ENCODE results near the gene UBE2Z.
A peak's percentile ranks its signal among the peaks of the same experiment; 100 is the strongest.

The UBE2Z gene

GRCh38 chr17:48908047-48908843 is at the start of gene UBE2Z:
TSS of gene UBE2Z (plus strand) at chr17:48908407. CDS start at chr17:48908504, 97 bp downstream.
- peak within 1 kb of the TSS; percentile 65 for H3K4me3 ChIP-seq (ENCODE audit: low read length)
- H3K27me3 ChIP-seq (replicated peaks; ENCODE audit: insufficient read depth, low read length) = no peaks in the 10 kb centered on the region
- H3F3A ChIP-seq (ENCODE audit: insufficient read depth, low read length) = peaks cover 6% of the 10 kb centered on the region; the same call in 1 of the 2 replicates
- H3K9ac ChIP-seq (ENCODE audit: low read length) = peak within 1 kb of the TSS; percentile 81
- H3K9me2 ChIP-seq (replicated peaks; ENCODE audit: insufficient read depth, low read length) = no peaks in the 10 kb centered on the region
- H2AFZ ChIP-seq (ENCODE audit: low read length) = peak within 1 kb of the TSS; percentile 77
- H3K79me2 ChIP-seq (ENCODE audit: low read length) = peaks cover 47% of the 10 kb centered on the region
- no peaks in the 10 kb centered on the region for H4K20me1 ChIP-seq (ENCODE audit: insufficient read depth, low read length)
- peaks cover 10% of the 10 kb centered on the region for H3K4me1 ChIP-seq (ENCODE audit: low read length)
- H3K36me3 ChIP-seq (replicated peaks; ENCODE audit: insufficient read depth, low read length) = 0 out of 2 replicates have a peak, but pooled peaks cover 3% of the 10 kb centered on the region
- DNase-seq = peak; percentile 95
- H3K27ac ChIP-seq (ENCODE audit: low read length) = peak within 1 kb of the TSS; percentile 69
- no peaks in the 10 kb centered on the region for H3K9me3 ChIP-seq (replicated peaks; ENCODE audit: insufficient read depth, low read length)
- TF ChIP-seq EZH2phosphoT487 (IDR thresholded peaks at IDR 0.05; ENCODE audit: low read length) (no peak), CTCF (IDR thresholded peaks at IDR 0.05; ENCODE audit: low read length) (peak; percentile 38), EZH2 (optimal IDR thresholded peaks at IDR 0.05; ENCODE audit: low read depth, low read length) (no peak)
- H3K4me2 ChIP-seq (ENCODE audit: low read depth, low read length) = peak within 1 kb of the TSS; percentile 99

GRCh38 chr17:48860034-48860433 is 48.2 kb upstream of the UBE2Z start:
- no peak overlapping the region for H2AFZ ChIP-seq (ENCODE audit: low read length)
- H3K4me3 ChIP-seq (ENCODE audit: low read length) = no peak overlapping the region
- H3K79me2 ChIP-seq (ENCODE audit: low read length) = no peaks in the 10 kb centered on the region
- H3K4me2 ChIP-seq (ENCODE audit: low read depth, low read length) = no peak overlapping the region
- H4K20me1 ChIP-seq (ENCODE audit: insufficient read depth, low read length) = no peaks in the 10 kb centered on the region
- H3K9me2 ChIP-seq (replicated peaks; ENCODE audit: insufficient read depth, low read length) = no peaks in the 10 kb centered on the region
- H3K4me1 ChIP-seq (ENCODE audit: low read length) = no peaks in the 10 kb centered on the region
- peak; percentile 15; the same call in 1 of the 2 replicates for TF ChIP-seq CTCF (IDR thresholded peaks at IDR 0.05; ENCODE audit: low read length)
- no peak for TF ChIP-seq EZH2 (optimal IDR thresholded peaks at IDR 0.05; ENCODE audit: low read depth, low read length)
- TF ChIP-seq EZH2phosphoT487 (IDR thresholded peaks at IDR 0.05; ENCODE audit: low read length) = no peak
- no peaks in the 10 kb centered on the region for H3K27me3 ChIP-seq (replicated peaks; ENCODE audit: insufficient read depth, low read length)
- no peaks in the 10 kb centered on the region for H3K9me3 ChIP-seq (replicated peaks; ENCODE audit: insufficient read depth, low read length)
- no peak overlapping the region for H3K27ac ChIP-seq (ENCODE audit: low read length)
- H3K36me3 ChIP-seq (replicated peaks; ENCODE audit: insufficient read depth, low read length) = no peaks in the 10 kb centered on the region; the same call in 1 of the 2 replicates
- no peak for DNase-seq
- H3F3A ChIP-seq (ENCODE audit: insufficient read depth, low read length) = no peaks in the 10 kb centered on the region
- no peak overlapping the region for H3K9ac ChIP-seq (ENCODE audit: low read length)

GRCh38 chr17:48860456-48860855 is 47.8 kb upstream of the UBE2Z start:
- Histone ChIP-seq H3K79me2 (ENCODE audit: low read length) (no peaks in the 10 kb centered on the region), H3F3A (ENCODE audit: insufficient read depth, low read length) (no peaks in the 10 kb centered on the region), H3K9me3 (replicated peaks; ENCODE audit: insufficient read depth, low read length) (no peaks in the 10 kb centered on the region), H3K4me1 (ENCODE audit: low read length) (no peaks in the 10 kb centered on the region), H3K9me2 (replicated peaks; ENCODE audit: insufficient read depth, low read length) (no peaks in the 10 kb centered on the region), H3K4me3 (ENCODE audit: low read length) (no peak overlapping the region), H4K20me1 (ENCODE audit: insufficient read depth, low read length) (no peaks in the 10 kb centered on the region), H3K36me3 (replicated peaks; ENCODE audit: insufficient read depth, low read length) (no peaks in the 10 kb centered on the region; the same call in 1 of the 2 replicates), H2AFZ (ENCODE audit: low read length) (no peak overlapping the region), H3K27me3 (replicated peaks; ENCODE audit: insufficient read depth, low read length) (no peaks in the 10 kb centered on the region), H3K9ac (ENCODE audit: low read length) (no peak overlapping the region), H3K27ac (ENCODE audit: low read length) (no peak overlapping the region), H3K4me2 (ENCODE audit: low read depth, low read length) (no peak overlapping the region)
- TF ChIP-seq EZH2phosphoT487 (IDR thresholded peaks at IDR 0.05; ENCODE audit: low read length) (no peak), CTCF (IDR thresholded peaks at IDR 0.05; ENCODE audit: low read length) (no peak), EZH2 (optimal IDR thresholded peaks at IDR 0.05; ENCODE audit: low read depth, low read length) (no peak)
- DNase-seq = no peak
